Upper lobe of left lung (tissue), 4 donors: ENCODE data around the gene RASA3.
"Not testable (repeated sequence)": the region's sequence is repeated elsewhere in the genome, so short reads cannot be mapped to it uniquely, and the experiment has no call there.

Experiments
- CTCF ChIP-seq, 6 experiments: fragments of 450-650 bp in 4 of 6; fragments of 200-600 bp in 2 of 6; sonication (generic) in 2 of 6; IDR thresholded peaks; one replicate each; pipeline ENCODE4 v1.5.1; 2016 to 2019; ENCODE audit warnings: antibody characterized with exemption in 6 of 6
- EP300 ChIP-seq, 4 donors: sonication (generic); formaldehyde crosslinking; IDR thresholded peaks; one replicate each; pipeline ENCODE4 v1.5.1; 2017; ENCODE audit warnings: antibody characterized with exemption in 4 of 4, control low read depth in 2 of 4
- POLR2A ChIP-seq, 4 donors: fragments of 450-650 bp; IDR thresholded peaks; one replicate each; pipeline ENCODE4 v1.5.1; 2016 to 2017; ENCODE audit warnings: antibody characterized with exemption in 4 of 4, mild to moderate bottlenecking in 2 of 4
- POLR2AphosphoS5 ChIP-seq, 2 donors: sonication (generic); formaldehyde crosslinking; IDR thresholded peaks; one replicate each; pipeline ENCODE4 v1.5.1; 2017; ENCODE audit warnings: antibody characterized with exemption in 2 of 2

GRCh38 chr13:114148886-114149285 lies 16.5 kb upstream of the RASA3 start:
- not testable (repeated sequence) for TF ChIP-seq EP300, POLR2A, CTCF, POLR2AphosphoS5 (IDR thresholded peaks at IDR 0.05)
